K562 (cell line): ENCODE data around the gene BSN.

ENCODE experiments used
- E2F8 ChIP-seq: fragments of 450-650 bp; IDR thresholded peaks from 2 replicates; pipeline ENCODE4 v1.7.1; 2018; ENCODE audit warnings: mild to moderate bottlenecking, low read depth; ENCODE audit not compliant: partially characterized antibody
- NCOA4 ChIP-seq: fragments of 450-650 bp; IDR thresholded peaks from 2 replicates; pipeline ENCODE4 v1.6.1; 2018; ENCODE audit warnings: mild to moderate bottlenecking; ENCODE audit not compliant: partially characterized antibody
- RCOR1 ChIP-seq, 2 experiments: IDR thresholded peaks; 2 replicates each; pipeline ENCODE4 v1.6.1; 2012; ENCODE audit warnings: low read depth in 2 of 2, low read length in 2 of 2, borderline replicate concordance in 1 of 2, improper control_type of control experiment in 1 of 2
- ZFP36 ChIP-seq: fragments of 150-350 bp; IDR thresholded peaks from 2 replicates; pipeline ENCODE4 v1.6.1; 2018; ENCODE audit warnings: low read length, low read depth; ENCODE audit not compliant: partially characterized antibody
- ZKSCAN1 ChIP-seq: fragments of 150-350 bp; IDR thresholded peaks from 2 replicates; pipeline ENCODE4 v1.6.1; 2016; ENCODE audit warnings: low read depth, low read length

DNA sequence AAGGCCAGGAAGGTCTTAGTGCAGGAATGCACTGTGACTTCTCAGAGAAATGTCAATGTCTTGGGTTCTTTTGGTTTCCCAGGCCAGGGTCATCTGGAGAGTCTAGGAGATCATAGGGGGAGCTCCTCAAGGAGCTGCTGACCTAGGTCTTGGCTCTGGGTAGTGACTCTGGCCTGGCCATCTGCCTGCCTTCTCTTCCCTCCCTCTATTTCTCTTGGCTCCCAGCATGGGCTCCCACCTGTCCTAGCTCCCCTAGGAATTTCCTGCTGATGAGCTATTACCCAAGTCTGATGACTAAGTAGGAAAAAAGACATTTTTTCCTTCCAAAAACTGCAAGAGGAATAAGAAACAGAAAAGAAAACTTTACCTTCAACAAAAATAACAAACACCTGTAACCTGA lies 57.4 kb downstream of the BSN start:
- TF ChIP-seq NCOA4 (no peak), RCOR1 (IDR thresholded peaks at IDR 0.05; ENCODE audit: borderline replicate concordance in 1 of 2, low read depth in 2 of 2, low read length in 2 of 2) (no peak), ZFP36 (no peak), E2F8 (no peak), ZKSCAN1 (no peak)
